Hepatocyte (in vitro differentiated cells): ENCODE data around the gene DDIT4. TPM values are rescaled to one million over a fixed set of nuclear protein-coding genes. Genes with fewer than 3 reads are reported as not detected.

Source experiments
- DNase-seq: peaks from one replicate; pipeline ENCODE4 v3.0.0-alpha.2; 2016; ENCODE audit warnings: low spot score
- H2AFZ ChIP-seq: fragments of 200-600 bp; sonication (generic); 2 replicates; pipeline ENCODE4 v1.6.0; 2016; ENCODE audit warnings: antibody characterized with exemption, mild to moderate bottlenecking
- H3K27ac ChIP-seq: fragments of 200-600 bp; sonication (generic); 2 replicates; pipeline ENCODE4 v1.5.1; 2016; ENCODE audit warnings: mild to moderate bottlenecking
- H3K27me3 ChIP-seq: fragments of 200-600 bp; sonication (generic); 2 replicates; pipeline ENCODE4 v1.6.1; 2016
- H3K36me3 ChIP-seq: fragments of 200-600 bp; sonication (generic); replicated peaks from 2 replicates; pipeline ENCODE4 v1.5.1; 2016; ENCODE audit warnings: low read depth; ENCODE audit not compliant: insufficient read depth
- H3K4me1 ChIP-seq: fragments of 200-600 bp; sonication (generic); 2 replicates; pipeline ENCODE4 v1.5.1; 2016; ENCODE audit warnings: mild to moderate bottlenecking, moderate library complexity; ENCODE audit not compliant: insufficient read depth
- H3K4me2 ChIP-seq: fragments of 200-600 bp; sonication (generic); 2 replicates; pipeline ENCODE4 v1.6.0; 2016
- H3K4me3 ChIP-seq: fragments of 200-600 bp; sonication (generic); 2 replicates; pipeline ENCODE4 v1.5.1; 2016; ENCODE audit warnings: mild to moderate bottlenecking
- H3K79me2 ChIP-seq: fragments of 200-600 bp; sonication (generic); 2 replicates; pipeline ENCODE4 v1.6.0; 2017; ENCODE audit warnings: mild to moderate bottlenecking
- H3K9me2 ChIP-seq: fragments of 200-600 bp; sonication (generic); replicated peaks from 2 replicates; pipeline ENCODE4 v1.6.0; 2017; ENCODE audit warnings: mild to moderate bottlenecking; ENCODE audit not compliant: insufficient read depth
- H3K9me3 ChIP-seq: fragments of 200-600 bp; sonication (generic); 2 replicates; pipeline ENCODE4 v1.5.1; 2016; ENCODE audit warnings: low read depth, mild to moderate bottlenecking
- H4K20me1 ChIP-seq: fragments of 200-600 bp; sonication (generic); 2 replicates; pipeline ENCODE4 v1.6.0; 2016; ENCODE audit warnings: mild to moderate bottlenecking; ENCODE audit not compliant: insufficient read depth, poor library complexity, severe bottlenecking
- EZH2 ChIP-seq: fragments of 200-600 bp; sonication (generic); IDR thresholded peaks from 2 replicates; pipeline ENCODE4 v1.6.1; 2016; ENCODE audit warnings: antibody characterized with exemption, mild to moderate bottlenecking, borderline replicate concordance
- EZH2phosphoT487 ChIP-seq: fragments of 200-600 bp; sonication (generic); IDR thresholded peaks from one replicate; pipeline ENCODE4 v1.6.1; 2018; ENCODE audit warnings: antibody characterized with exemption, mild to moderate bottlenecking, low read depth, moderate library complexity; ENCODE audit not compliant: unreplicated experiment, severe bottlenecking
- WGBS: methylation state at CpG from one replicate; pipeline ENCODE4 v1.1.6; 2016; ENCODE audit warnings: low lambda C conversion rate; ENCODE audit errors: missing lambda C conversion rate; 5-methylcytosine and 5-hydroxymethylcytosine counted together
- polyA plus RNA-seq: library from polyadenylated mRNA; unstranded; fragments of >200 nt; fragmentation: Nextera tagmentation; extraction: Ambion mirVana; gene quantifications from 2 replicates; pipeline ENCODE4 v1.2.1, GENCODE V29; 2016
- total RNA-seq: library from RNA; depleted of rRNA; stranded (reverse); fragments of >200 nt; gene quantifications from 2 replicates; pipeline ENCODE4 v1.2.3, GENCODE V29; 2014
- TF ChIP-seq, protein P1 (sequence below): fragments of 200-600 bp; sonication (generic); IDR thresholded peaks from 2 replicates; pipeline ENCODE4 v1.5.1; 2016; ENCODE audit warnings: antibody characterized with exemption, mild to moderate bottlenecking; ENCODE audit not compliant: poor library complexity

Gene DDIT4
- total and polyA plus RNA-seq, 2 experiments from 2014 or later = 165 to 235 TPM

DNA sequence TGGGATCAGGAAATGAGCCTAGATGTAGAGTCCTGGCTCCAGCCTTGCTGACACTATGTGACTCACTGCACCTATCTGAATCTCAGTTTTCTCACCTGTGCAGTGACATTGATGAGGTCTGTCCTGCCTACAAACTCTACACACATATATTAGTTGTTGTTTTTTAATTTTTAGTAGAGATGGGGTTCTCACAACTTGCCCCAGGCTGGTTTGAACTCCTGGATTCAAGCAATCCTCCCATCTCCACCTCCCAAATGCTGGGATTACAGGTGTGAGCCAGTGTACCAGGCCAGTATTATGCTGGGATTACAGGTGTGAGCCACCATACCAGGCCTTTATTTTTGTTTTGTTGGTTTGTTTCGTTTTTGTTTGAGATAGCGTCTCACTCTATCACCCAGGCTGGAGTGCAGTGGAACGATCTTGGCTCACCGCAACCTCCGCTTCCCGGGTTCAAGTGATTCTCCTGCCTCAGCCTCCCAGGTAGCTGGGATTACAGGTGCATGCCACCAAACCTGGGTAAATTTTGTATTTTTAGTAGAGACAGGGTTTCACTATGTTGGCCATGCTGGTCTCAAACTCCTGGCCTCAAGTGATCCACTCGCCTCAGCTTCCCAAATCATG, 11.8 kb upstream of the DDIT4 start:
- H4K20me1 ChIP-seq = no peaks in the 10 kb centered on the region
- H3K9me3 ChIP-seq = no peaks in the 10 kb centered on the region
- no peak for DNase-seq
- peak overlapping the region; percentile 92 for H3K27ac ChIP-seq
- no peaks in the 10 kb centered on the region for H3K79me2 ChIP-seq
- H3K4me2 ChIP-seq = peak overlapping the region; percentile 80
- H3K9me2 ChIP-seq = no peaks in the 10 kb centered on the region
- TF ChIP-seq, protein P1, sequence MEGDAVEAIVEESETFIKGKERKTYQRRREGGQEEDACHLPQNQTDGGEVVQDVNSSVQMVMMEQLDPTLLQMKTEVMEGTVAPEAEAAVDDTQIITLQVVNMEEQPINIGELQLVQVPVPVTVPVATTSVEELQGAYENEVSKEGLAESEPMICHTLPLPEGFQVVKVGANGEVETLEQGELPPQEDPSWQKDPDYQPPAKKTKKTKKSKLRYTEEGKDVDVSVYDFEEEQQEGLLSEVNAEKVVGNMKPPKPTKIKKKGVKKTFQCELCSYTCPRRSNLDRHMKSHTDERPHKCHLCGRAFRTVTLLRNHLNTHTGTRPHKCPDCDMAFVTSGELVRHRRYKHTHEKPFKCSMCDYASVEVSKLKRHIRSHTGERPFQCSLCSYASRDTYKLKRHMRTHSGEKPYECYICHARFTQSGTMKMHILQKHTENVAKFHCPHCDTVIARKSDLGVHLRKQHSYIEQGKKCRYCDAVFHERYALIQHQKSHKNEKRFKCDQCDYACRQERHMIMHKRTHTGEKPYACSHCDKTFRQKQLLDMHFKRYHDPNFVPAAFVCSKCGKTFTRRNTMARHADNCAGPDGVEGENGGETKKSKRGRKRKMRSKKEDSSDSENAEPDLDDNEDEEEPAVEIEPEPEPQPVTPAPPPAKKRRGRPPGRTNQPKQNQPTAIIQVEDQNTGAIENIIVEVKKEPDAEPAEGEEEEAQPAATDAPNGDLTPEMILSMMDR = no peak
- no peak for TF ChIP-seq EZH2
- no peak for TF ChIP-seq EZH2phosphoT487
- H3K27me3 ChIP-seq = no peaks in the 10 kb centered on the region
- H2AFZ ChIP-seq = peak overlapping the region; percentile 25
- H3K36me3 ChIP-seq = no peaks in the 10 kb centered on the region
- H3K4me3 ChIP-seq = no peak overlapping the region
- H3K4me1 ChIP-seq = peaks cover 42% of the 10 kb centered on the region
- WGBS = 93% methylated on average over 7 of the region's 7 CpGs

DNA sequence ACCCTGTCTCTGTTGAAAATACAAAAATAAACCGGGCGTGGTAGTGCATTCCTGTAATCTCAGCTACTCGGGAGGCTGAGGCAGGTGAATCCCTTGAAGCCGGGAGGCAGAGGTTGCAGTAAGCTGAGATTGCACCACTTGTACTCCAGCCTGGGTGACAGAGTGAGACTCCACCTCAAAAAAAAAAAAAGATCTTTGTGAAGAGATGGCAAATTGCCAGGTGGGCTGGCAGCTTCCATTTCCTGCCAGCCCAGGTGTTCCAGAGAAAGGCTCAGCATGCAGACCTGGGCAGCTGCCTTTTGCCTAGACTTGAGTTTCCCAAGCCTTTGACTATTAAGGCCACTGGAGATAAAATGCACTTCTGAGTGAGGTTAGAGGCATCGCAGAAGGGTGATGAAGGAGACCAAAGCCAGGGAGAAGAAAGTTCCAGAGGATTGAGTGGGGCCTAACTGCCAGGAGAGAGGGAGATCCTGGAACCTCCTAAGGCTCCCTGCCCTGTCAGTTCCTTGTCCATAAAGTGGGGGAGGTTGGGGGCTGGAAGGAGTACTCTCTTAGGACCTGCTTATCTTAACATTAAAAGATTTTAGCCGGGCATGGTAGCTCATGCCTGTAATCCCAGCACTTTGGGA, 10.0 kb upstream of the DDIT4 start:
- Histone ChIP-seq H2AFZ (no peak overlapping the region), H3K27ac (peak overlapping the region; percentile 83), H4K20me1 (no peaks in the 10 kb centered on the region), H3K36me3 (no peaks in the 10 kb centered on the region), H3K4me3 (no peak overlapping the region), H3K27me3 (no peaks in the 10 kb centered on the region), H3K9me3 (no peaks in the 10 kb centered on the region), H3K4me1 (peaks cover 37% of the 10 kb centered on the region), H3K79me2 (no peaks in the 10 kb centered on the region), H3K4me2 (no peak overlapping the region), H3K9me2 (no peaks in the 10 kb centered on the region)
- 83% methylated on average over 6 of the region's 6 CpGs for WGBS
- TF ChIP-seq EZH2phosphoT487 (no peak), EZH2 (no peak)
- TF ChIP-seq, protein P1 = no peak
- peak; percentile 81 for DNase-seq

DNA sequence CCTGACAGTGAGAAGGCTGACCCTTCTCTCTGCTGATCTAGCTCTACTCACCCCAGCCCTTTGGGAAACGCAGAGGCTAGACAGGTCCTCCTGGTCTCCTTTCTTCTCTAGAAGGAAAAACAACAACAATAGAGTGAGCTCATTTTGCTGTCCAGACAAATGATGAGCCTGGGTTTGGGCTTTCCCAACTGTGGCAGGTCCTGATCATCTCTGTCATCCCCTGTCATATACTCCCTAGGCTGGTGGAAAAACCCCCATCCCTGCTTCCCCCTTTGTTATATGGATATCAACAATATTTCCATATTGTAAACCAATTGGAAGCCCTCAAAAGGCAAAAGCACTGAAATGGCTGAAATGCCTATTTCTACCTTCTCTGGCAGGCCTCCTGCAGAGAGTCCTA, 9.2 kb upstream of the DDIT4 start:
- Histone ChIP-seq H3K9me2 (no peaks in the 10 kb centered on the region), H3K4me3 (no peak overlapping the region), H3K4me1 (peaks cover 29% of the 10 kb centered on the region), H3K27ac (no peak overlapping the region), H3K79me2 (no peaks in the 10 kb centered on the region), H4K20me1 (no peaks in the 10 kb centered on the region), H2AFZ (no peak overlapping the region), H3K9me3 (no peaks in the 10 kb centered on the region), H3K36me3 (no peaks in the 10 kb centered on the region), H3K4me2 (no peak overlapping the region), H3K27me3 (no peaks in the 10 kb centered on the region)
- no peak for DNase-seq
- WGBS = 81% methylated on average over 1 of the region's 1 CpG
- TF ChIP-seq, protein P1 = no peak
- TF ChIP-seq EZH2 (no peak), EZH2phosphoT487 (no peak)
